Body of pancreas (tissue), 4 donors: ENCODE measurements around the gene ETFDH.

Experiments used
- CTCF ChIP-seq, 7 experiments: fragments of 450-650 bp in 4 of 7; fragments of 200-600 bp in 3 of 7; sonication (generic) in 3 of 7; IDR thresholded peaks; one replicate each; pipeline ENCODE4 v1.5.1; 2016 to 2019; ENCODE audit warnings: antibody characterized with exemption in 7 of 7
- POLR2A ChIP-seq, 3 donors: fragments of 450-650 bp; IDR thresholded peaks; one replicate each; pipeline ENCODE4 v1.6.1; 2016; ENCODE audit warnings: antibody characterized with exemption in 3 of 3, mild to moderate bottlenecking in 2 of 3

- TF ChIP-seq CTCF (IDR thresholded peaks at IDR 0.05) (no peak), POLR2A (IDR thresholded peaks at IDR 0.05) (no peak)
Measured at GRCh38 chr4:158669310-158669709, 2.8 kb upstream of the ETFDH start.
